Measurements from ENCODE around the gene LATS2.
"Not testable (repeated sequence)": the region's sequence is repeated elsewhere in the genome, so short reads cannot be mapped to it uniquely, and the experiment has no call there.

The LATS2 gene

GRCh38 chr13:20925395-20925790, 136.0 kb downstream of the LATS2 start:
- H3K27me3 ChIP-seq (ENCODE audit: control insufficient read depth in 1 of 2, insufficient read depth in 2 of 2, low read length in 2 of 2); H3K36me3 ChIP-seq (ENCODE audit: control insufficient read depth in 2 of 2, insufficient read depth in 2 of 2, low read length in 2 of 2); H3K4me1 ChIP-seq (ENCODE audit: control insufficient read depth, insufficient read depth, low read length); H3K9me3 ChIP-seq (ENCODE audit: control insufficient read depth in 2 of 2, low read length in 2 of 2); H3K27ac ChIP-seq (ENCODE audit: low read length); H3K4me3 ChIP-seq (ENCODE audit: low read length in 2 of 2); H3K9ac ChIP-seq (ENCODE audit: low read length in 2 of 2): not testable (repeated sequence)

GRCh38 chr13:20924758-20925394, 136.5 kb downstream of the LATS2 start:
- no peak overlapping the region for H3K27ac ChIP-seq (ENCODE audit: low read length)
- H3K9ac ChIP-seq (ENCODE audit: low read length in 2 of 2): no peak overlapping the region
- H3K36me3 ChIP-seq (ENCODE audit: control insufficient read depth in 2 of 2, insufficient read depth in 2 of 2, low read length in 2 of 2): no peaks in the 10 kb centered on the region
- no peaks in the 10 kb centered on the region for H3K4me1 ChIP-seq (ENCODE audit: control insufficient read depth, insufficient read depth, low read length)
- H3K4me3 ChIP-seq (ENCODE audit: low read length in 2 of 2): no peak overlapping the region
- no peaks in the 10 kb centered on the region for H3K27me3 ChIP-seq (ENCODE audit: control insufficient read depth in 1 of 2, insufficient read depth in 2 of 2, low read length in 2 of 2)
- H3K9me3 ChIP-seq (ENCODE audit: control insufficient read depth in 2 of 2, low read length in 2 of 2): no peaks in the 10 kb centered on the region

DNA sequence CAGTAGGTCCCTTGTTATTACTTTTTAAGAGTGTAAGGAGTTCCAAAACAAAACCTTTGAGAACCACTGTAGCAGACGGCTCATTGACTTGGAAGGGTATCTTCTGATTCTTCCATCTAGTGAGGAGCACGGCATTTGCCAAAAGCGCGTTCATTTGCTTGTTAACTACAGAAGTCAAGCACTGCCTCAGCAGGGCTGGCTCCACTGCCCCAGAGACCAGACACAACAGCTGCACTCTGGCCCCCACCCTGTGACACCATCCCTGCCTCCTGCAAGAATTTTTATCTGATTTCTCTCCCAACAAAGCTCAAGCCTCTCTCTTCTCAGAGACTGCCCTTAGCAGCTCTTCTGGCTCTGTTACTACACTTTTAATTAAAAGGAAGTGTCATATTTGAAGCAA, 138.1 kb downstream of the LATS2 start:
- Histone ChIP-seq H3K4me3 (ENCODE audit: low read length in 2 of 2) (no peak overlapping the region), H3K36me3 (ENCODE audit: control insufficient read depth in 2 of 2, insufficient read depth in 2 of 2, low read length in 2 of 2) (no peaks in the 10 kb centered on the region), H3K27me3 (ENCODE audit: control insufficient read depth in 1 of 2, insufficient read depth in 2 of 2, low read length in 2 of 2) (no peaks in the 10 kb centered on the region), H3K9me3 (ENCODE audit: control insufficient read depth in 2 of 2, low read length in 2 of 2) (no peaks in the 10 kb centered on the region), H3K9ac (ENCODE audit: low read length in 2 of 2) (no peak overlapping the region), H3K4me1 (ENCODE audit: control insufficient read depth, insufficient read depth, low read length) (no peaks in the 10 kb centered on the region), H3K27ac (ENCODE audit: low read length) (no peak overlapping the region)
